WTC11 (cell line): Measurements from ENCODE around the gene COL4A6. TPM values are rescaled to one million over a fixed set of nuclear protein-coding genes. Genes with fewer than 3 reads are reported as not detected.
A peak's percentile ranks its signal among the peaks of the same experiment; 100 is the strongest.

Experiments used
- ATAC-seq: fragments of 200-7000 bp; cut with Tn5 transposase; 2 replicates; pipeline ENCODE4 v1.10.0; 2021; ENCODE audit warnings: mild to moderate bottlenecking, moderate library complexity
- CTCF ChIA-PET: fragments of 300-600 bp; sonication (Branson Sonifier 250); formaldehyde crosslinking; loops from one replicate; lab custom pipeline; 2021; ENCODE audit warnings: antibody characterized with exemption; lab: Charles Lee
- POLR2A ChIA-PET: fragments of 350-600 bp; sonication (Branson Sonifier 250); formaldehyde crosslinking; loops from one replicate; lab custom pipeline; 2021; ENCODE audit warnings: antibody characterized with exemption; lab: Charles Lee
- DNase-seq: peaks from one replicate; pipeline ENCODE4 v3.0.0; 2021; ENCODE audit warnings: low spot score
- H3K27ac Mint-ChIP-seq: 2 replicates; pipeline ENCODE4 v1.8.0; 2021; ENCODE audit warnings: mixed read lengths
- H3K27me3 Mint-ChIP-seq: 2 replicates; pipeline ENCODE4 v1.8.0; 2021; ENCODE audit warnings: low read depth, mild to moderate bottlenecking, moderate library complexity, mixed read lengths
- H3K36me3 Mint-ChIP-seq: 2 replicates; pipeline ENCODE4 v1.8.0; 2021; ENCODE audit warnings: mixed read lengths
- H3K4me1 Mint-ChIP-seq: 2 replicates; pipeline ENCODE4 v1.8.0; 2022; ENCODE audit warnings: mixed read lengths
- H3K4me3 Mint-ChIP-seq: 2 replicates; pipeline ENCODE4 v1.8.0; 2021; ENCODE audit warnings: mild to moderate bottlenecking, moderate library complexity, mixed read lengths
- H3K9me3 Mint-ChIP-seq: 2 replicates; pipeline ENCODE4 v1.8.0; 2021; ENCODE audit warnings: mixed read lengths
- CREB1 ChIP-seq: sonication (generic); formaldehyde crosslinking; IDR thresholded peaks from 2 replicates; pipeline ENCODE4 v1.8.0; 2023; ENCODE audit warnings: mild to moderate bottlenecking, missing genetic modification reagents
- CTCF ChIP-seq: fragments of 200-600 bp; IDR thresholded peaks from 2 replicates; pipeline ENCODE4 v1.8.0; 2022; ENCODE audit warnings: antibody characterized with exemption
- E2F1 ChIP-seq: sonication (generic); formaldehyde crosslinking; IDR thresholded peaks from 2 replicates; pipeline ENCODE4 v1.8.0; 2022; ENCODE audit warnings: mild to moderate bottlenecking, missing genetic modification reagents
- ERG ChIP-seq: fragments of 250-450 bp; sonication (Bioruptor Pico); IDR thresholded peaks from 2 replicates; pipeline ENCODE4 v1.8.0; 2021; ENCODE audit warnings: mild to moderate bottlenecking
- ESRRA ChIP-seq: sonication (generic); formaldehyde crosslinking; IDR thresholded peaks from 2 replicates; pipeline ENCODE4 v1.8.1; 2022; ENCODE audit warnings: mild to moderate bottlenecking, missing genetic modification reagents, borderline replicate concordance
- ETV6 ChIP-seq: sonication (generic); formaldehyde crosslinking; IDR thresholded peaks from 2 replicates; pipeline ENCODE4 v1.8.1; 2022; ENCODE audit warnings: mild to moderate bottlenecking, missing genetic modification reagents
- FOXP4 ChIP-seq: sonication (generic); formaldehyde crosslinking; IDR thresholded peaks from 2 replicates; pipeline ENCODE4 v1.8.0; 2022; ENCODE audit warnings: mild to moderate bottlenecking, missing genetic modification reagents
- GABPB1 ChIP-seq: sonication (generic); formaldehyde crosslinking; IDR thresholded peaks from 2 replicates; pipeline ENCODE4 v1.8.1; 2023; ENCODE audit warnings: mild to moderate bottlenecking, missing genetic modification reagents
- HMGA2 ChIP-seq: fragments of 250-450 bp; sonication (Bioruptor Pico); IDR thresholded peaks from 2 replicates; pipeline ENCODE4 v1.4.0; 2021; ENCODE audit warnings: mild to moderate bottlenecking, moderate library complexity
- JAZF1 ChIP-seq: fragments of 250-450 bp; sonication (Bioruptor Pico); IDR thresholded peaks from 2 replicates; pipeline ENCODE4 v1.9.0; 2021; ENCODE audit warnings: moderate library complexity, mild to moderate bottlenecking, inconsistent platforms
- MAX ChIP-seq: sonication (generic); formaldehyde crosslinking; IDR thresholded peaks from 2 replicates; pipeline ENCODE4 v1.8.0; 2022; ENCODE audit warnings: mild to moderate bottlenecking, missing genetic modification reagents
- NFATC4 ChIP-seq: fragments of 250-450 bp; sonication (Bioruptor Pico); IDR thresholded peaks from 2 replicates; pipeline ENCODE4 v1.9.0; 2021; ENCODE audit warnings: mild to moderate bottlenecking
- NR1H2 ChIP-seq: sonication (generic); formaldehyde crosslinking; IDR thresholded peaks from 2 replicates; pipeline ENCODE4 v1.9.0; 2021; ENCODE audit warnings: mild to moderate bottlenecking, moderate library complexity, missing genetic modification reagents
- OVOL2 ChIP-seq: fragments of 250-450 bp; sonication (Bioruptor Pico); IDR thresholded peaks from 2 replicates; pipeline ENCODE4 v1.9.0; 2021; ENCODE audit warnings: mild to moderate bottlenecking, borderline replicate concordance
- RORB ChIP-seq: fragments of 250-450 bp; sonication (Bioruptor Pico); IDR thresholded peaks from 2 replicates; pipeline ENCODE4 v1.9.0; 2021; ENCODE audit warnings: mild to moderate bottlenecking
- STAT6 ChIP-seq: sonication (generic); formaldehyde crosslinking; conservative IDR thresholded peaks from 2 replicates; pipeline ENCODE4 v1.8.1; 2023; ENCODE audit warnings: mild to moderate bottlenecking, low read depth, missing genetic modification reagents, moderate library complexity
- TP53 ChIP-seq: sonication (generic); formaldehyde crosslinking; IDR thresholded peaks from 2 replicates; pipeline ENCODE4 v1.8.1; 2023; ENCODE audit warnings: mild to moderate bottlenecking, missing genetic modification reagents
- ZMAT4 ChIP-seq: fragments of 250-450 bp; sonication (Bioruptor Pico); IDR thresholded peaks from 2 replicates; pipeline ENCODE4 v1.9.0; 2021; ENCODE audit warnings: mild to moderate bottlenecking
- total RNA-seq: library from RNA; stranded (reverse); gene quantifications from 3 replicates; pipeline ENCODE4 v1.2.3, GENCODE V29; 2021

COL4A6 gene
- total RNA-seq, 1 experiment from 2014 or later, result 15.2 TPM

GRCh38 chrX:108344216-108344615, 94.0 kb downstream of the COL4A6 start:
- Mint-ChIP-seq H3K4me1 (peaks cover 49% of the 10 kb centered on the region), H3K9me3 (no peaks in the 10 kb centered on the region), H3K36me3 (no peaks in the 10 kb centered on the region), H3K4me3 (no peak overlapping the region), H3K27ac (peak overlapping the region; percentile 70), H3K27me3 (no peaks in the 10 kb centered on the region)
- no peak for ATAC-seq
- no peak for DNase-seq
- ChIA-PET POLR2A (no interaction called here), CTCF (no interaction called here)
- no peak for TF ChIP-seq JAZF1 (CRISPR knock-in tag)
- no peak for TF ChIP-seq ZMAT4 (CRISPR knock-in tag)
- TF ChIP-seq ERG (CRISPR knock-in tag), result no peak
- TF ChIP-seq ESRRA (CRISPR knock-in tag), result no peak
- no peak for TF ChIP-seq ETV6
- no peak for TF ChIP-seq E2F1 (CRISPR knock-in tag)
- TF ChIP-seq MAX, result no peak
- no peak for TF ChIP-seq FOXP4
- TF ChIP-seq NR1H2 (CRISPR knock-in tag), result no peak
- TF ChIP-seq TP53, result no peak
- TF ChIP-seq CREB1 (CRISPR knock-in tag), result no peak
- no peak for TF ChIP-seq GABPB1 (CRISPR knock-in tag)
- no peak for TF ChIP-seq CTCF
- TF ChIP-seq NFATC4 (CRISPR knock-in tag), result no peak
- TF ChIP-seq OVOL2 (CRISPR knock-in tag), result no peak
- no peak for TF ChIP-seq RORB (CRISPR knock-in tag)

GRCh38 chrX:108341947-108342346, 96.3 kb downstream of the COL4A6 start:
- H3K36me3 Mint-ChIP-seq, result no peaks in the 10 kb centered on the region
- DNase-seq (no peak), ATAC-seq (no peak)
- ChIA-PET POLR2A (no interaction called here), CTCF (no interaction called here)
- H3K4me1 Mint-ChIP-seq, result peaks cover 33% of the 10 kb centered on the region
- H3K27me3 Mint-ChIP-seq, result no peaks in the 10 kb centered on the region
- TF ChIP-seq STAT6 (CRISPR knock-in tag), result no peak
- TF ChIP-seq OVOL2 (CRISPR knock-in tag), result no peak
- TF ChIP-seq GABPB1 (CRISPR knock-in tag), result no peak
- no peak for TF ChIP-seq FOXP4
- TF ChIP-seq HMGA2 (CRISPR knock-in tag), result no peak
- no peaks in the 10 kb centered on the region for H3K9me3 Mint-ChIP-seq
- H3K4me3 Mint-ChIP-seq, result no peak overlapping the region
- no peak overlapping the region for H3K27ac Mint-ChIP-seq
